Measurements from ENCODE around the gene DNAJC2.
"Not testable (repeated sequence)": the region's sequence is repeated elsewhere in the genome, so short reads cannot be mapped to it uniquely, and the experiment has no call there.

The DNAJC2 gene

DNA sequence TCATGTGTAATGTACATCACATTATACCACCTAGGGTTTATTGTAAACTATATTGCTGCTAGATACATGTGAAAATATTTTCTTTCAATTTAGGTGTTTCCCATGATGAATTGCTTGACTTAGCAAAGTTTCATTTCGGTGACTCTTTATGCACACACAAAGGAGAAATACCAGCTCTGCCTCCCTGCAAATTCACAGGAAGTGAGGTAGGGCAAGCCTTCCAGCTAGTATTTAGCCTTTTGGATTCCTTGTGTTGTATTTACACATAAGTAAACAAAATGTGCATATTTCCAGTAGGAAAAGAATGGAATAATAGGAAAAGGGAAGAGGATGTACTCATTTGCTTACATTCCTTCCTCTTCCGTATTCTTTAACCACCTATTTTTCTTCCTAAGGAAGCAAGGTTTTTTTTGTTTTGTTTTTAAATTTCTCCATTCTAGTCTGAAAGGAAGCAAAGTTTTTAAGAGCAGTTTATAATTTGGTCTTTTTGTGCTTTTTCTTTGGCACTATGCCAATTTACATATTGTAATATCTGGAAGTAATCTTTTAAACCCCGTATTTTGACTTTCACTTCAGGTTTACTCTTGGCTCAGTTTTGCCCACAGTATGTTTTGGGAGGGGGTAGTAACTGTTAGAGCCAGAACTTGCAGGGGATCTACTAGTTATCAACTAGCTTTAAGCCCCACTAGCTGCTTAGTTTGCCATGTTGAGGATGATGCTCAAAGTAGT, 36.9 kb downstream of the DNAJC2 start:
- Mint-ChIP-seq H3K4me3 (no peak overlapping the region), H3K27me3 (no peaks in the 10 kb centered on the region), H3K9me3 (peaks cover 2% of the 10 kb centered on the region), H3K4me1 (ENCODE audit: low read depth) (peaks cover 39% of the 10 kb centered on the region), H3K36me3 (ENCODE audit: low read depth) (peaks cover 94% of the 10 kb centered on the region), H3K27ac (peak overlapping the region; percentile 62)
- no peak for DNase-seq

DNA sequence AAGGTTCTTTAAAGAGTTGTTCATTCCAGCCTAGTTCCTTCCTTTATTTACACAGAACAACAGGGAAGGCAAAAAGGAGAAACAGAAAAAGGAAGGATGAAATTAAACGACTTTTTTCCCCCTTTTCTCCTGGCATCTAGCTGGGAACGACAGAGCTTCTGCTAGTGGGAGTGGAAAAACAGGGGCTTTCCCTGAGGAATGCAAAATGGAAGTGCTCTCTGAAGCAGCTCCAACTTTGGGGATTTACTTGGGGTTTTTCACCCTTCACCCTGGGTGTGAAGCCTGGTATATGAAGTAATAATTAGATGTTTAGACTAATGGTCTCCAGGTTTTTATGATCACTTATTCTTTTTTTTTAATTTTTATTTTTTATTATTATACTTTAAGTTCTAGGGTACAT, 43.1 kb downstream of the DNAJC2 start:
- Mint-ChIP-seq H3K4me1 (ENCODE audit: low read depth) (peaks cover 73% of the 10 kb centered on the region), H3K4me3 (no peak overlapping the region), H3K36me3 (ENCODE audit: low read depth) (peaks cover 83% of the 10 kb centered on the region), H3K27ac (peak overlapping the region; percentile 53), H3K9me3 (peaks cover 2% of the 10 kb centered on the region), H3K27me3 (no peaks in the 10 kb centered on the region)
- no peak for DNase-seq

- no peak overlapping the region for H3K27ac Mint-ChIP-seq
These were observed 44.9 kb downstream of the DNAJC2 start for GRCh38 chr7:103299660-103300059.

DNA sequence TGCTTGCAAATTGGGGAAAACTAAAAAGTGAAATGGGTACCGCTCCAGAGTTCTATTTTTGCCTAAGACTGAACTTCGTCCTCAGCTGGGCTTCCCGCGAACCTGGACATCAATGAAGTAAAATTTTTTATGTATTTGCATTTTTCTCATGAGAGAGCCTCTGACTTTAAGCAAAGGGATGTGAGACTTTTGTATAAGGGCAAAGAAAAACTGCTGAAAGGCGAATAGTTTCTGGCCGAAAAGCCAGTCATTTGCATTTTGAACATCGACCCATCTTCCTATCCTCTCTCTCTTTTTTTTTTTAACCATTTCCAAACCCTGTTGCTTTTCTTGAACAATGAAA, 46.8 kb downstream of the DNAJC2 start:
- peak overlapping the region; percentile 90 for H3K4me3 Mint-ChIP-seq
- peaks cover 55% of the 10 kb centered on the region for H3K4me1 Mint-ChIP-seq (ENCODE audit: low read depth)
- no peaks in the 10 kb centered on the region for H3K27me3 Mint-ChIP-seq
- H3K9me3 Mint-ChIP-seq = no peaks in the 10 kb centered on the region
- H3K27ac Mint-ChIP-seq = peak overlapping the region; percentile 93
- DNase-seq = no peak
- peaks cover 50% of the 10 kb centered on the region for H3K36me3 Mint-ChIP-seq (ENCODE audit: low read depth)

More at GRCh38 chr7:103299660-103300059, 44.9 kb downstream of the DNAJC2 start:
- Mint-ChIP-seq H3K27me3 (no peaks in the 10 kb centered on the region), H3K9me3 (no peaks in the 10 kb centered on the region), H3K36me3 (ENCODE audit: low read depth) (peaks cover 67% of the 10 kb centered on the region), H3K4me3 (no peak overlapping the region), H3K4me1 (ENCODE audit: low read depth) (peaks cover 70% of the 10 kb centered on the region)
- no peak for DNase-seq

DNA sequence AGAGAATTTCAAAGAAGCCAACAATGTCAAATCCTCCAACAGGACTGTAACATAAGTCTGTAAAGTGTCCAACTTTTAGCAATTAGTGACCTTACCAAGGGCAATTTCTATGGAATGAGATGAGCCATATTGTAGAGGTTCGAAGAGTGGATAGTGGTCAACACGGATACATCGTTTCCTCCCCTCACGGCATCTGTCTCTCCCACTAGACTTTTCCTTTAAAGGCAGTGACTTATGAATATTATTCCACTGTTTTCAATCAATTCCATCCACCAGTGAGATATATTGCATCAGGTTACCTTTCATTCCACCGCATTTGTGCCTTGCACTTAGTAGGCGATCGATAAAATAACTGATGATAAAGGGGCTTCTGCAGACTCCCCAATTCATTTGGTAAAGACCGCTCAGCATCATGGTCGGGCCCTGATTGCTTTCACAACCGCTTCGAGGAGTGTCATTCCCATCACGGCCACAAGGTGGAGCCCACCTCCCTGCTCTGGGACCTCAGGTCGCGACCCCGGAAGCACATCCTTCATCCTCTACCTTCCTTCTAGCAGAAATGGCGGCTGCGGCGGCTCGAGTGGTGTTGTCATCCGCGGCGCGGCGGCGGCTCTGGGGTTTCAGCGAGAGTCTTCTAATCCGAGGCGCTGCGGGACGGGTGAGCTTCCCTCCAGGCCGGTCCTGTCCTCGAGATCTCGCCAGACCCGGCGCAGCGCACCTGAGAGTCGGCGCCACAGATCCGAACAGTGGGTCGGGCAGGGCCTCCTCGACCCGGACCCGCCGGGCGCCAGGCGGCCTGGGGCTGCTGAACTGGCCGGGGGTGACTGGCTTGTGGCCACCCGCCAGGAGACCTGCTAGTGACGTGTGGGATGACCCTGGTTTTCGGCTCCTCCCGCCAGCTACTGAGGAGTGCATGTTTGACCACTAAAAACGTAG, 47.4 kb downstream of the DNAJC2 start, which contains the start of gene PMPCB:
TSS of gene PMPCB (plus strand) at position 535 of the 936 bp plus-strand sequence. CDS start at position 560, 25 bp downstream.
- H3K27me3 Mint-ChIP-seq = no peaks in the 10 kb centered on the region
- H3K4me1 Mint-ChIP-seq (ENCODE audit: low read depth) = peaks cover 50% of the 10 kb centered on the region
- H3K36me3 Mint-ChIP-seq (ENCODE audit: low read depth) = peaks cover 44% of the 10 kb centered on the region
- no peaks in the 10 kb centered on the region for H3K9me3 Mint-ChIP-seq
- H3K4me3 Mint-ChIP-seq = peak within 1 kb of the TSS; percentile 90
- H3K27ac Mint-ChIP-seq = peak within 1 kb of the TSS; percentile 93
- DNase-seq = peak; percentile 97

GRCh38 chr7:103293526-103293925, 51.0 kb downstream of the DNAJC2 start:
- Mint-ChIP-seq H3K4me3 (no peak overlapping the region), H3K27ac (no peak overlapping the region), H3K9me3 (no peaks in the 10 kb centered on the region), H3K27me3 (peaks cover 8% of the 10 kb centered on the region), H3K36me3 (ENCODE audit: low read depth) (peaks cover 10% of the 10 kb centered on the region), H3K4me1 (ENCODE audit: low read depth) (peaks cover 21% of the 10 kb centered on the region)
- no peak for DNase-seq

GRCh38 chr7:103292122-103292521, 52.4 kb downstream of the DNAJC2 start:
- Mint-ChIP-seq H3K9me3 (no peaks in the 10 kb centered on the region), H3K27ac (no peak overlapping the region), H3K27me3 (peaks cover 8% of the 10 kb centered on the region), H3K4me3 (no peak overlapping the region), H3K4me1 (ENCODE audit: low read depth) (peaks cover 14% of the 10 kb centered on the region), H3K36me3 (ENCODE audit: low read depth) (no peaks in the 10 kb centered on the region)
- no peak for DNase-seq

DNA sequence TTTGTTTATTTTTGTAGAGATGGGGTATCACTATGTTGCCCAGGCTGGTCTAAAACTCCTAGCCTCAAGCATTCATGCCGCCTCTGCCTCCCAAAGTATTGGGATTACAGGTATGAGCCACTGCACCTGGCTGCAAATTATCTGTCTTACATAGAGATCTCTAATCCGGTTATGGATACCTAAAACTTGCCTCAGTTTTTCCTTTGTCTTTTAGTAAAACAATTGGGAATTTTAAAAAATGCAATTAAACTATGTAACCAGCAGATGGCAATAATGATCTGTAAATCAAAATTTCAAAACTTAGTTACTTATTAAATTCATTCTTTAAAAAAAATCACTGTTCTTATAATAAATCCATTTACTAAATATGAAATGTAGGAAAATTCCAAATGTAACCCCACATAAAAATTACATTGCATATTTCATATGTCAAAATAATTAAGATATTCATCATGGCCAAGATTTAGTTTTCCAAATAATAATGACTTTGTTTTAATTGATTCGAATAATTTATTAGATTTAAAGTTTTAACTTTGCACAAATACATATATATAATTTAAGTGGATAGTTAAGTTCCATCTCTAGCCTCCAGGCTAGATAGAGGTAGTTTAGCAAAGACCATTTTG, 61.7 kb downstream of the DNAJC2 start:
- not testable (repeated sequence) for H3K9me3 Mint-ChIP-seq, H3K4me3 Mint-ChIP-seq, H3K27ac Mint-ChIP-seq, H3K27me3 Mint-ChIP-seq, DNase-seq
- peaks cover 26% of the 10 kb centered on the region for H3K4me1 Mint-ChIP-seq (ENCODE audit: low read depth)
- peaks cover 15% of the 10 kb centered on the region for H3K36me3 Mint-ChIP-seq (ENCODE audit: low read depth)

- H3K9me3 Mint-ChIP-seq, H3K27me3 Mint-ChIP-seq: not testable (repeated sequence)
- Mint-ChIP-seq H3K4me1 (ENCODE audit: low read depth) (peaks cover 28% of the 10 kb centered on the region), H3K27ac (peak overlapping the region; percentile 98), H3K36me3 (ENCODE audit: low read depth) (peaks cover 18% of the 10 kb centered on the region), H3K4me3 (peak overlapping the region; percentile 93)
- DNase-seq = peak; percentile 57
These were observed 63.8 kb downstream of the DNAJC2 start for GRCh38 chr7:103280803-103281155.

- not testable (repeated sequence) for H3K9me3 Mint-ChIP-seq, H3K27me3 Mint-ChIP-seq
- DNase-seq = peak; percentile 91
- Mint-ChIP-seq H3K4me3 (peak overlapping the region; percentile 93), H3K36me3 (ENCODE audit: low read depth) (peaks cover 22% of the 10 kb centered on the region), H3K4me1 (ENCODE audit: low read depth) (peaks cover 28% of the 10 kb centered on the region), H3K27ac (peak overlapping the region; percentile 98)
These were observed 64.4 kb downstream of the DNAJC2 start for GRCh38 chr7:103279963-103280802.

- Mint-ChIP-seq H3K36me3 (ENCODE audit: low read depth) (peaks cover 25% of the 10 kb centered on the region), H3K4me3 (peak overlapping the region; percentile 93), H3K27ac (peak overlapping the region; percentile 98), H3K4me1 (ENCODE audit: low read depth) (peaks cover 28% of the 10 kb centered on the region)
- DNase-seq, H3K9me3 Mint-ChIP-seq, H3K27me3 Mint-ChIP-seq: not testable (repeated sequence)
These were observed 65.0 kb downstream of the DNAJC2 start for GRCh38 chr7:103279636-103279962.

- DNase-seq, H3K27ac Mint-ChIP-seq, H3K27me3 Mint-ChIP-seq, H3K9me3 Mint-ChIP-seq: not testable (repeated sequence)
- Mint-ChIP-seq H3K4me1 (ENCODE audit: low read depth) (peaks cover 28% of the 10 kb centered on the region), H3K36me3 (ENCODE audit: low read depth) (peaks cover 34% of the 10 kb centered on the region), H3K4me3 (peak overlapping the region; percentile 20)
These were observed 66.4 kb downstream of the DNAJC2 start for GRCh38 chr7:103278195-103278594.

DNA sequence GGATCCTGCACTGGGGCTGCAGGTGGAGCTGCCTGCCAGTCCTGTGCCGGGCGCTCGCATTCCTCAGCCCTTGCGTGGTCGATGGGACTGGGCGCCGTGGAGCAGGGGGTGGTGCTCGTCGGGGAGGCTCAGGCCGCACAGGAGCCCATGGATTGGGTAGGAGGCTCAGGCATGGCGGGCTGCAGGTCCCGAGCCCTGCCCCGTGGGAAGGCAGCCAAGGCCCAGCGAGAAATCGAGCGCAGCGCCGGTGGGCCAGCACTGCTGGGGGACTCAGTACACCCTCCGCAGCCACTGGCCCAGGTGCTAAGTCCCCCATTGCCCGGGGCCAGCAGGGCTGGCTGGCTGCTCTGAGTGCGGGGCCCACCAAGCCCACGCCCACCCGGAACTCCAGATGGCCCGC, 69.7 kb downstream of the DNAJC2 start:
- Mint-ChIP-seq H3K36me3 (ENCODE audit: low read depth) (peaks cover 38% of the 10 kb centered on the region), H3K4me1 (ENCODE audit: low read depth) (peaks cover 15% of the 10 kb centered on the region)
- DNase-seq, H3K4me3 Mint-ChIP-seq, H3K27me3 Mint-ChIP-seq, H3K9me3 Mint-ChIP-seq, H3K27ac Mint-ChIP-seq: not testable (repeated sequence)

- not testable (repeated sequence) for H3K27me3 Mint-ChIP-seq; H3K4me1 Mint-ChIP-seq (ENCODE audit: low read depth); H3K27ac Mint-ChIP-seq; DNase-seq; H3K9me3 Mint-ChIP-seq; H3K4me3 Mint-ChIP-seq
- peaks cover 36% of the 10 kb centered on the region for H3K36me3 Mint-ChIP-seq (ENCODE audit: low read depth)
These were observed 71.2 kb downstream of the DNAJC2 start for GRCh38 chr7:103273374-103273773.

Measured in activated T-cell treated with anti-CD3 and anti-CD28 coated beads, Interleukin-2, amount 50 U/mL, for 24 hours (primary cell).